IMR-90 (cell line): Measurements from ENCODE around the gene ABHD16B. TPM values are rescaled to one million over a fixed set of nuclear protein-coding genes. Genes with fewer than 3 reads are reported as not detected.

Source experiments
- ATAC-seq: fragments of 200-7000 bp; cut with Tn5 transposase; 2 replicates; pipeline ENCODE4 v1.9.1; 2020; ENCODE audit warnings: low read depth, mild to moderate bottlenecking, moderate library complexity
- BruUV-seq: library from RNA; stranded (reverse); fragments of 400-500 nt; replicated peaks from 2 replicates; lab custom pipeline; 2021; lab: Mats Ljungman, UMichigan
- CTCF ChIA-PET: fragments of 300-600 bp; formaldehyde crosslinking; extraction: SDS; loops from one replicate; lab custom pipeline; 2021; ENCODE audit warnings: antibody characterized with exemption; lab: Yijun Ruan, JAX
- POLR2A ChIA-PET: fragments of 300-600 bp; sonication (Branson Sonifier 250); formaldehyde crosslinking; loops from one replicate; lab custom pipeline; 2022; ENCODE audit warnings: antibody characterized with exemption; ENCODE audit not compliant: unreplicated experiment; lab: Charles Lee
- DNase-seq: peaks from one replicate; pipeline ENCODE4 v3.0.0; 2013
- H2AFZ ChIP-seq: replicated peaks from 2 replicates; pipeline ENCODE3; 2013; ENCODE audit warnings: low read length, mild to moderate bottlenecking; ENCODE audit not compliant: poor library complexity
- H2AK5ac ChIP-seq: 2 replicates; pipeline ENCODE4 v1.6.1; 2013; ENCODE audit warnings: low read depth, low read length, inconsistent platforms
- H2AK9ac ChIP-seq: replicated peaks from 2 replicates; pipeline ENCODE3; 2013; ENCODE audit warnings: mild to moderate bottlenecking, low read depth, low read length, moderate library complexity; ENCODE audit not compliant: poor library complexity
- H2BK120ac ChIP-seq: 2 replicates; pipeline ENCODE4 v1.6.1; 2013; ENCODE audit warnings: low read depth, low read length, inconsistent platforms
- H2BK15ac ChIP-seq: 3 replicates; pipeline ENCODE4 v1.6.1; 2013; ENCODE audit warnings: low read depth, low read length, inconsistent platforms
- H2BK20ac ChIP-seq: 2 replicates; pipeline ENCODE4 v1.6.1; 2013; ENCODE audit warnings: low read depth, mild to moderate bottlenecking, inconsistent platforms, low read length, moderate library complexity
- H2BK5ac ChIP-seq: 2 replicates; pipeline ENCODE4 v1.6.1; 2013; ENCODE audit warnings: mild to moderate bottlenecking, low read depth, low read length, inconsistent platforms; ENCODE audit not compliant: poor library complexity, severe bottlenecking
- H3K14ac ChIP-seq: replicated peaks from 2 replicates; pipeline ENCODE4 v1.6.1; 2013; ENCODE audit warnings: low read depth, low read length, inconsistent platforms
- H3K18ac ChIP-seq: 2 replicates; pipeline ENCODE4 v1.6.1; 2013; ENCODE audit warnings: low read depth, low read length, control low read depth
- H3K23ac ChIP-seq: 2 replicates; pipeline ENCODE4 v1.6.1; 2013; ENCODE audit warnings: low read depth, low read length, inconsistent platforms
- H3K27ac ChIP-seq: 2 replicates; pipeline ENCODE4 v1.5.1; 2013; ENCODE audit warnings: mild to moderate bottlenecking, control low read depth, low read length; ENCODE audit not compliant: insufficient read depth
- H3K27me3 ChIP-seq: 2 replicates; pipeline ENCODE4 v1.6.1; 2013; ENCODE audit warnings: low read length; ENCODE audit not compliant: control insufficient read depth, insufficient read depth
- H3K36me3 ChIP-seq: 2 replicates; pipeline ENCODE4 v1.6.1; 2013; ENCODE audit warnings: low read length, mixed read lengths; ENCODE audit not compliant: control insufficient read depth, insufficient read depth
- H3K4ac ChIP-seq: 2 replicates; pipeline ENCODE4 v1.6.1; 2013; ENCODE audit warnings: low read depth, low read length, inconsistent platforms
- H3K4me1 ChIP-seq: 2 replicates; pipeline ENCODE4 v1.6.1; 2013; ENCODE audit warnings: low read length, mixed read lengths; ENCODE audit not compliant: control insufficient read depth, insufficient read depth
- H3K4me2 ChIP-seq: 2 replicates; pipeline ENCODE4 v1.6.1; 2013; ENCODE audit warnings: low read depth, mild to moderate bottlenecking, control low read depth, low read length, moderate library complexity
- H3K4me3 ChIP-seq: 2 replicates; pipeline ENCODE4 v1.5.1; 2013; ENCODE audit warnings: low read depth, mild to moderate bottlenecking, control low read depth, low read length, moderate library complexity; ENCODE audit not compliant: insufficient read depth
- H3K56ac ChIP-seq: 2 replicates; pipeline ENCODE4 v1.6.1; 2013; ENCODE audit warnings: low read length, inconsistent platforms; ENCODE audit not compliant: insufficient read depth; ENCODE audit errors: extremely low read depth
- H3K79me1 ChIP-seq, 2 experiments: 2 replicates each; pipeline ENCODE4 v1.6.1; 2013; ENCODE audit warnings: low read length in 2 of 2, inconsistent platforms in 1 of 2, low read depth in 1 of 2
- H3K9ac ChIP-seq: 2 replicates; pipeline ENCODE4 v1.6.1; 2013; ENCODE audit warnings: low read depth, low read length, control low read depth
- H3K9me1 ChIP-seq: 2 replicates; pipeline ENCODE4 v1.6.1; 2013; ENCODE audit warnings: low read length, inconsistent platforms; ENCODE audit not compliant: insufficient read depth
- H3K9me3 ChIP-seq: 2 replicates; pipeline ENCODE4 v1.6.1; 2013; ENCODE audit warnings: low read length; ENCODE audit not compliant: control insufficient read depth, insufficient read depth
- H4K20me1 ChIP-seq: 2 replicates; pipeline ENCODE4 v1.6.1; 2013; ENCODE audit warnings: low read length, inconsistent platforms; ENCODE audit not compliant: insufficient read depth
- H4K5ac ChIP-seq: 2 replicates; pipeline ENCODE4 v1.6.1; 2013; ENCODE audit warnings: mild to moderate bottlenecking, low read depth, low read length, control low read depth
- H4K8ac ChIP-seq, 2 experiments: 2 replicates each; pipeline ENCODE4 v1.6.1; 2013; ENCODE audit warnings: low read depth in 2 of 2, low read length in 2 of 2, control low read depth in 1 of 2, inconsistent platforms in 1 of 2
- H4K91ac ChIP-seq: 2 replicates; pipeline ENCODE4 v1.6.1; 2013; ENCODE audit warnings: low read depth, low read length, inconsistent platforms; ENCODE audit not compliant: insufficient read depth
- BHLHE40 ChIP-seq: fragments of 150-350 bp; IDR thresholded peaks from 2 replicates; pipeline ENCODE4 v1.6.1; 2016; ENCODE audit warnings: mild to moderate bottlenecking, low read depth, low read length
- MAFK ChIP-seq: IDR thresholded peaks from 2 replicates; pipeline ENCODE4 v1.6.1; 2012; ENCODE audit warnings: low read depth, low read length, improper control_type of control experiment
- NFE2L2 ChIP-seq: fragments of 150-350 bp; IDR thresholded peaks from 2 replicates; pipeline ENCODE4 v1.6.1; 2016; ENCODE audit warnings: low read depth, mild to moderate bottlenecking, low read length
- POLR2A ChIP-seq: IDR thresholded peaks from 2 replicates; pipeline ENCODE4 v1.6.1; 2012; ENCODE audit warnings: mild to moderate bottlenecking, low read depth, low read length
- RAD21 ChIP-seq: IDR thresholded peaks from 2 replicates; pipeline ENCODE4 v1.6.1; 2012; ENCODE audit warnings: low read length, improper control_type of control experiment
- RCOR1 ChIP-seq: IDR thresholded peaks from 2 replicates; pipeline ENCODE4 v1.6.1; 2012; ENCODE audit warnings: mild to moderate bottlenecking, low read length, improper control_type of control experiment; ENCODE audit not compliant: insufficient replicate concordance
- SMC3 ChIP-seq: fragments of 150-350 bp; IDR thresholded peaks from 2 replicates; pipeline ENCODE4 v1.6.1; 2016; ENCODE audit warnings: low read depth, mild to moderate bottlenecking, antibody characterized with exemption, low read length, moderate library complexity
- WGBS, 2 experiments: methylation state at CpG; one replicate each; pipeline versions ENCODE4 v1.1.5 to v1.1.7; 2013; ENCODE audit warnings: missing lambda C conversion rate in 2 of 2; ENCODE audit not compliant: insufficient read length in 1 of 2; ENCODE audit errors: extremely low coverage in 2 of 2; 5-methylcytosine and 5-hydroxymethylcytosine counted together
- dilution Hi-C: fragments of 300-500 bp; cut with HindIII; formaldehyde crosslinking; loops from one replicate; pipeline ENCODE4 v1.14.3; 2018; ENCODE audit warnings: low sequenced_read_pairs; ENCODE audit not compliant: unreplicated experiment
- in situ Hi-C: fragments of 300-500 bp; cut with MboI; formaldehyde crosslinking; loops from 3 replicates; pipeline ENCODE4 v1.14.3; 2019; ENCODE audit warnings: low sequenced_read_pairs, inconsistent platforms, mixed read lengths
- intact Hi-C: fragments of 100-400 bp; cut with micrococcal nuclease; formaldehyde crosslinking; loops from 2 replicates; pipeline ENCODE4 v1.10.0; 2022
- polyA plus RNA-seq, 3 experiments: library from polyadenylated mRNA; depleted of rRNA; stranded (reverse); fragments of >200 nt; gene quantifications; 2 replicates each; pipeline ENCODE4 v1.2.3, GENCODE V29; 2012; ENCODE audit warnings: low replicate concordance in 1 of 3
- total RNA-seq: library from RNA; depleted of rRNA; stranded (reverse); fragments of >200 nt; gene quantifications from 2 replicates; pipeline ENCODE4 v1.2.3, GENCODE V29; 2012
- TF ChIP-seq, protein P1 (sequence below): fragments of 150-350 bp; IDR thresholded peaks from 2 replicates; pipeline ENCODE4 v1.6.1; 2017; ENCODE audit warnings: mild to moderate bottlenecking, antibody characterized with exemption, low read length, low read depth

The ABHD16B gene
- total and polyA plus RNA-seq, 2 of the 4 experiments (the other 2 are of a cell fraction): 0.05 TPM; not detected in 1

DNA sequence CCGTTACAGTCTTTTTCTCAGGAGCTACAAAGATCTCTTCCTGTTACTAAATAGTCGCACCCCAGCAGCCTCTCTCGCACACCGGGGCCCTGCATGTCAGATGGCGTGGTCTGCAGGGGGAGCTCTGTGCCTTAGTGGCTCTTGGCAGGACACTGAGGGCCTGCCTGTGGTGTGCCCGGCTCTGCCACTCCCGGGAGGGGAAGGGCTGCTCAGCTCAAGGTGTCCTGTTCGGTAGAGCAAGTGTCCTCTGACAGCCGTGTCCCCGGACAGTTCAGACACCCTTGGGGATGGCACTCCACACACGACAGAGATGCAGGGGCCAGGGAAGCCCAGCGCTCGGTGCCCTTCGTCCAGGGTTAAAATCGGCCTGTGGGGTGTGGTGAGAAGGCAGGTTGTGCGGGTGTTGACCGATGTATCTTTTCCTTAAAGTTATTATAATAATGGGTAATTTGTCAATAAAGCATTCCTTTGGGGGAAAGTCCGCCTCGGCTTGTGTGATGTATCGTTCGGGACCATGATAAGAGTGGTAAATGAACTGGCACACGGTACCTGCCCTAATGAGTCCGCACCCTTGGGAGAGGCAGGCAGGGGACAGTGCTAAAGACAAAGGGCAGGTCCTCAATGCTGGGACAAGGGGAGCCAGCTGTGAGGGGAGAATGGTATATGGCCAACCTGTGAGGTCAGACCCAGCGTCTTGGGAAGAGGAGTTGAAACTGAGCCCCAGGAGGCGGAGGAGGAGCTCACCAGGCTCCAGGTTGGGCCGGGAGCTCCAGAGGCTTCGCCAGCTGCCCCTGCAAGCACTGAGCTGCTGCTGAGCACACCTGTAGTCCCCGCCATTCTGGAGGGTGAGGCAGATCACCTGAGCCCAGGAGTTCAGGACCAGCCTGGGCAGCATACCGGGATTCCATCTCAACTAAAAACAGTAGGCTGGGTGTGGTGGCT is 30.0 kb downstream of the ABHD16B start:
- Histone ChIP-seq H3K4me3 (no peak overlapping the region), H3K9ac (no peak overlapping the region), H3K14ac (no peak overlapping the region), H4K20me1 (peaks cover 62% of the 10 kb centered on the region), H3K9me3 (no peaks in the 10 kb centered on the region), H2BK20ac (no peak overlapping the region), H3K36me3 (peaks cover 52% of the 10 kb centered on the region), H4K91ac (no peak overlapping the region), H3K4me1 (peaks cover 14% of the 10 kb centered on the region), H2BK15ac (no peak overlapping the region; the same call in 2 of the 3 replicates), H3K18ac (no peak overlapping the region), H3K23ac (no peak overlapping the region), H3K4me2 (no peak overlapping the region), H4K5ac (no peak overlapping the region), H3K56ac (no peak overlapping the region), H3K9me1 (peaks cover 15% of the 10 kb centered on the region), H2BK5ac (no peak overlapping the region), H3K27ac (no peak overlapping the region), H3K27me3 (no peaks in the 10 kb centered on the region), H3K79me1 (peaks cover 16 to 56% of the 10 kb centered on the region in 2 experiments), H2AK5ac (no peak overlapping the region), H4K8ac (no peak overlapping the region), H2AK9ac (peak overlapping the region; percentile 24), H2AFZ (no peak overlapping the region), H2BK120ac (no peak overlapping the region), H3K4ac (no peak overlapping the region)
- intact Hi-C loops: no loop called here
- TF ChIP-seq NFE2L2 (no peak), RCOR1 (no peak), POLR2A (no peak), BHLHE40 (no peak), RAD21 (no peak), SMC3 (no peak), MAFK (no peak)
- TF ChIP-seq, protein P1, sequence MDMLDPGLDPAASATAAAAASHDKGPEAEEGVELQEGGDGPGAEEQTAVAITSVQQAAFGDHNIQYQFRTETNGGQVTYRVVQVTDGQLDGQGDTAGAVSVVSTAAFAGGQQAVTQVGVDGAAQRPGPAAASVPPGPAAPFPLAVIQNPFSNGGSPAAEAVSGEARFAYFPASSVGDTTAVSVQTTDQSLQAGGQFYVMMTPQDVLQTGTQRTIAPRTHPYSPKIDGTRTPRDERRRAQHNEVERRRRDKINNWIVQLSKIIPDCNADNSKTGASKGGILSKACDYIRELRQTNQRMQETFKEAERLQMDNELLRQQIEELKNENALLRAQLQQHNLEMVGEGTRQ: no peak
- ChIA-PET CTCF (no interaction called here), POLR2A (no interaction called here)
- 91% methylated on average over 12 of the region's 29 CpGs; no CpG with 5 or more reads in 1 of the 2 experiments for WGBS, 2 experiments
- DNase-seq (no peak), ATAC-seq (no peak)
- dilution Hi-C loops: no loop called here
- in situ Hi-C loops: no loop called here
- no TSS peak for BruUV-seq
